HepG2 (cell line): Measurements from ENCODE around the gene H6PD. TPM values are rescaled to one million over a fixed set of nuclear protein-coding genes. Genes with fewer than 3 reads are reported as not detected.

Experiments
- CHCHD3 ChIP-seq: sonication (generic); formaldehyde crosslinking; IDR thresholded peaks from 2 replicates; pipeline ENCODE4 v1.8.0; 2022; ENCODE audit warnings: mild to moderate bottlenecking, missing genetic modification reagents, moderate library complexity
- GLI4 ChIP-seq: sonication (generic); formaldehyde crosslinking; IDR thresholded peaks from 2 replicates; pipeline ENCODE4 v1.5.1; 2020; ENCODE audit warnings: missing genetic modification reagents, mild to moderate bottlenecking, moderate library complexity, borderline replicate concordance
- HDAC2 ChIP-seq: sonication (generic); formaldehyde crosslinking; IDR thresholded peaks from 2 replicates; pipeline ENCODE4 v1.4.0; 2020; ENCODE audit warnings: missing genetic modification reagents
- IRF2 ChIP-seq: IDR thresholded peaks from 2 replicates; pipeline ENCODE4 v1.6.1; 2018; ENCODE audit warnings: missing genetic modification reagents, missing compliant biosample characterization
- KAT8 ChIP-seq: IDR thresholded peaks from 2 replicates; pipeline ENCODE4 v1.6.1; 2016; ENCODE audit warnings: missing genetic modification reagents, missing compliant biosample characterization
- PHF20 ChIP-seq: sonication (generic); formaldehyde crosslinking; IDR thresholded peaks from 2 replicates; pipeline ENCODE4 v1.5.0; 2020; ENCODE audit warnings: mild to moderate bottlenecking, missing genetic modification reagents
- PHF5A ChIP-seq: IDR thresholded peaks from one replicate; pipeline ENCODE4 v1.6.1; 2018; ENCODE audit warnings: low read depth, missing genetic modification reagents; ENCODE audit not compliant: unreplicated experiment
- PITX1 ChIP-seq: sonication (generic); formaldehyde crosslinking; IDR thresholded peaks from 2 replicates; pipeline ENCODE4 v1.5.1; 2020; ENCODE audit warnings: mild to moderate bottlenecking, missing genetic modification reagents
- RARA ChIP-seq: IDR thresholded peaks from 2 replicates; pipeline ENCODE4 v1.6.1; 2016; ENCODE audit warnings: missing genetic modification reagents, missing compliant biosample characterization
- RELA ChIP-seq: sonication (generic); formaldehyde crosslinking; IDR thresholded peaks from 2 replicates; pipeline ENCODE4 v1.4.0; 2020; ENCODE audit warnings: missing genetic modification reagents
- SALL1 ChIP-seq: sonication (generic); formaldehyde crosslinking; IDR thresholded peaks from 2 replicates; pipeline ENCODE4 v1.8.0; 2022; ENCODE audit warnings: mild to moderate bottlenecking, missing genetic modification reagents
- SAP130 ChIP-seq: IDR thresholded peaks from 2 replicates; pipeline ENCODE4 v1.6.1; 2016; ENCODE audit warnings: low read depth
- SOX5 ChIP-seq: IDR thresholded peaks from 2 replicates; pipeline ENCODE4 v1.6.1; 2016; ENCODE audit warnings: borderline replicate concordance
- ZNF282 ChIP-seq: fragments of 450-650 bp; IDR thresholded peaks from 2 replicates; pipeline ENCODE4 v1.6.1; 2018; ENCODE audit not compliant: partially characterized antibody
- ZNF337 ChIP-seq: sonication (generic); formaldehyde crosslinking; IDR thresholded peaks from 2 replicates; pipeline ENCODE4 v1.5.1; 2020; ENCODE audit warnings: missing genetic modification reagents, low read depth, mild to moderate bottlenecking, borderline replicate concordance
- ZNF644 ChIP-seq: IDR thresholded peaks from 2 replicates; pipeline ENCODE4 v1.6.1; 2016; ENCODE audit warnings: low read depth
- ZNF746 ChIP-seq: sonication (generic); formaldehyde crosslinking; IDR thresholded peaks from 2 replicates; pipeline ENCODE4 v1.8.0; 2022; ENCODE audit warnings: mild to moderate bottlenecking, missing genetic modification reagents
- polyA plus RNA-seq, 8 experiments: library from polyadenylated mRNA; depleted of rRNA in 3 of 8; stranded (reverse) in 7 of 8; unstranded in 1 of 8; fragments of >200 nt; fragmentation: Illumina TruSeq in 4 of 8; extraction: Trizol in 4 of 8; gene quantifications; 2 replicates each; pipeline versions ENCODE4 v1.2.1 to v1.2.3, GENCODE V29; 2011 to 2016; ENCODE audit warnings: low read depth in 4 of 8, missing spikeins in 1 of 8, mixed read lengths in 1 of 8; ENCODE audit not compliant: insufficient read depth in 1 of 8
- total RNA-seq, 5 experiments: library from RNA; depleted of rRNA; stranded (reverse); fragments of >200 nt; fragmentation: Illumina TruSeq; extraction: Trizol; gene quantifications; 2 replicates each; pipeline ENCODE4 v1.2.3, GENCODE V29; 2016; ENCODE audit warnings: low read depth in 1 of 5
- TF ChIP-seq, protein P1 (sequence below): sonication (generic); formaldehyde crosslinking; IDR thresholded peaks from 2 replicates; pipeline ENCODE4 v1.5.1; 2020; ENCODE audit warnings: missing genetic modification reagents, mild to moderate bottlenecking, borderline replicate concordance
- TF ChIP-seq, protein P2 (sequence below): sonication (generic); formaldehyde crosslinking; IDR thresholded peaks from 2 replicates; pipeline ENCODE4 v1.9.0; 2021; ENCODE audit warnings: missing genetic modification reagents, borderline replicate concordance
- TF ChIP-seq, protein P3 (sequence below): IDR thresholded peaks from 2 replicates; pipeline ENCODE4 v1.6.1; 2012; ENCODE audit warnings: low read depth, low read length, improper control_type of control experiment
- TF ChIP-seq, protein P4 (sequence below): sonication (generic); formaldehyde crosslinking; IDR thresholded peaks from 2 replicates; pipeline ENCODE4 v1.9.0; 2021; ENCODE audit warnings: missing genetic modification reagents, mild to moderate bottlenecking, borderline replicate concordance
- TF ChIP-seq, protein P5 (sequence below): IDR thresholded peaks from 2 replicates; pipeline ENCODE4 v1.6.1; 2018; ENCODE audit warnings: missing genetic modification reagents, mild to moderate bottlenecking, missing compliant biosample characterization

The H6PD gene
- total and polyA plus RNA-seq, 2 of the 13 experiments (the other 11 are each of a cell fraction or from before 2014, with no cell fraction given), result 9.3 to 14.1 TPM

DNA sequence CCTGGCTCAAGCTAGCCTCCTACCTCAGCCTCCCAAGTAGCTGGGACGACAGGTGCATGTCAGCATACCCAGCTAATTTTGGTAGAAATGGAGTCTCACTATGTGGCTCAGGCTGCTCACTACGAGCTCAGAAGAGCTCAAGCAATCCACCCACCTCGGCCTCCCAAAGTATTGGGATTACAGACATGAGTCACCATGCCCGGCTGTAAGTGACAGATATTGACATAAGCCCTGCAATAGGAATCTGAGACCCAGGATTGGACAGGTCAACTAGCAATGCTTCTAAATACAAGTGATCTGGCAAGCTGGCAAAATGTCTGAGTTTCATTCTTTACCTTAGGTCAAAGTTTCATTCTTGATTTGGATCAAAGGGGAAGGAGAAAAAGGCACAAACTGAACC is 40.5 kb upstream of the H6PD start (continued):
- TF ChIP-seq ZNF644 (0 out of 2 replicates have a peak, but pooled peaks have one; percentile 35), RELA (no peak), HDAC2 (CRISPR knock-in tag) (0 out of 2 replicates have a peak, but pooled peaks have one; percentile 25), PHF5A (no peak), SALL1 (CRISPR knock-in tag) (peak; percentile 39; the same call in 1 of the 2 replicates), ZNF282 (no peak), SAP130 (CRISPR knock-in tag) (peak; percentile 83), KAT8 (CRISPR knock-in tag) (peak; percentile 19; the same call in 1 of the 2 replicates), PHF20 (CRISPR knock-in tag) (0 out of 2 replicates have a peak, but pooled peaks have one; percentile 8), CHCHD3 (CRISPR knock-in tag) (no peak), RARA (CRISPR knock-in tag) (peak; percentile 53), IRF2 (CRISPR knock-in tag) (0 out of 2 replicates have a peak, but pooled peaks have one; percentile 28), ZNF746 (CRISPR knock-in tag) (no peak), ZNF337 (CRISPR knock-in tag) (no peak), PITX1 (peak; percentile 66), GLI4 (CRISPR knock-in tag) (no peak), SOX5 (CRISPR knock-in tag) (peak; percentile 41; the same call in 1 of the 2 replicates)
- TF ChIP-seq, protein P1, sequence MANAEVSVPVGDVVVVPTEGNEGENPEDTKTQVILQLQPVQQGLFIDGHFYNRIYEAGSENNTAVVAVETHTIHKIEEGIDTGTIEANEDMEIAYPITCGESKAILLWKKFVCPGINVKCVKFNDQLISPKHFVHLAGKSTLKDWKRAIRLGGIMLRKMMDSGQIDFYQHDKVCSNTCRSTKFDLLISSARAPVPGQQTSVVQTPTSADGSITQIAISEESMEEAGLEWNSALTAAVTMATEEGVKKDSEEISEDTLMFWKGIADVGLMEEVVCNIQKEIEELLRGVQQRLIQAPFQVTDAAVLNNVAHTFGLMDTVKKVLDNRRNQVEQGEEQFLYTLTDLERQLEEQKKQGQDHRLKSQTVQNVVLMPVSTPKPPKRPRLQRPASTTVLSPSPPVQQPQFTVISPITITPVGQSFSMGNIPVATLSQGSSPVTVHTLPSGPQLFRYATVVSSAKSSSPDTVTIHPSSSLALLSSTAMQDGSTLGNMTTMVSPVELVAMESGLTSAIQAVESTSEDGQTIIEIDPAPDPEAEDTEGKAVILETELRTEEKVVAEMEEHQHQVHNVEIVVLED (CRISPR knock-in tag), result no peak
- TF ChIP-seq, protein P2, sequence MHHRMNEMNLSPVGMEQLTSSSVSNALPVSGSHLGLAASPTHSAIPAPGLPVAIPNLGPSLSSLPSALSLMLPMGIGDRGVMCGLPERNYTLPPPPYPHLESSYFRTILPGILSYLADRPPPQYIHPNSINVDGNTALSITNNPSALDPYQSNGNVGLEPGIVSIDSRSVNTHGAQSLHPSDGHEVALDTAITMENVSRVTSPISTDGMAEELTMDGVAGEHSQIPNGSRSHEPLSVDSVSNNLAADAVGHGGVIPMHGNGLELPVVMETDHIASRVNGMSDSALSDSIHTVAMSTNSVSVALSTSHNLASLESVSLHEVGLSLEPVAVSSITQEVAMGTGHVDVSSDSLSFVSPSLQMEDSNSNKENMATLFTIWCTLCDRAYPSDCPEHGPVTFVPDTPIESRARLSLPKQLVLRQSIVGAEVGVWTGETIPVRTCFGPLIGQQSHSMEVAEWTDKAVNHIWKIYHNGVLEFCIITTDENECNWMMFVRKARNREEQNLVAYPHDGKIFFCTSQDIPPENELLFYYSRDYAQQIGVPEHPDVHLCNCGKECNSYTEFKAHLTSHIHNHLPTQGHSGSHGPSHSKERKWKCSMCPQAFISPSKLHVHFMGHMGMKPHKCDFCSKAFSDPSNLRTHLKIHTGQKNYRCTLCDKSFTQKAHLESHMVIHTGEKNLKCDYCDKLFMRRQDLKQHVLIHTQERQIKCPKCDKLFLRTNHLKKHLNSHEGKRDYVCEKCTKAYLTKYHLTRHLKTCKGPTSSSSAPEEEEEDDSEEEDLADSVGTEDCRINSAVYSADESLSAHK (CRISPR knock-in tag), result no peak
- TF ChIP-seq, protein P3, sequence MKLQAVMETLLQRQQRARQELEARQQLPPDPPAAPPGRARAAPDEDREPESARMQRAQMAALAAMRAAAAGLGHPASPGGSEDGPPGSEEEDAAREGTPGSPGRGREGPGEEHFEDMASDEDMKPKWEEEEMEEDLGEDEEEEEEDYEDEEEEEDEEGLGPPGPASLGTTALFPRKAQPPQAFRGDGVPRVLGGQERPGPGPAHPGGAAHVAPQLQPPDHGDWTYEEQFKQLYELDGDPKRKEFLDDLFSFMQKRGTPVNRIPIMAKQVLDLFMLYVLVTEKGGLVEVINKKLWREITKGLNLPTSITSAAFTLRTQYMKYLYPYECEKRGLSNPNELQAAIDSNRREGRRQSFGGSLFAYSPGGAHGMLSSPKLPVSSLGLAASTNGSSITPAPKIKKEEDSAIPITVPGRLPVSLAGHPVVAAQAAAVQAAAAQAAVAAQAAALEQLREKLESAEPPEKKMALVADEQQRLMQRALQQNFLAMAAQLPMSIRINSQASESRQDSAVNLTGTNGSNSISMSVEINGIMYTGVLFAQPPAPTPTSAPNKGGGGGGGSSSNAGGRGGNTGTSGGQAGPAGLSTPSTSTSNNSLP, result peak; percentile 53; the same call in 1 of the 2 replicates
- TF ChIP-seq, protein P4, sequence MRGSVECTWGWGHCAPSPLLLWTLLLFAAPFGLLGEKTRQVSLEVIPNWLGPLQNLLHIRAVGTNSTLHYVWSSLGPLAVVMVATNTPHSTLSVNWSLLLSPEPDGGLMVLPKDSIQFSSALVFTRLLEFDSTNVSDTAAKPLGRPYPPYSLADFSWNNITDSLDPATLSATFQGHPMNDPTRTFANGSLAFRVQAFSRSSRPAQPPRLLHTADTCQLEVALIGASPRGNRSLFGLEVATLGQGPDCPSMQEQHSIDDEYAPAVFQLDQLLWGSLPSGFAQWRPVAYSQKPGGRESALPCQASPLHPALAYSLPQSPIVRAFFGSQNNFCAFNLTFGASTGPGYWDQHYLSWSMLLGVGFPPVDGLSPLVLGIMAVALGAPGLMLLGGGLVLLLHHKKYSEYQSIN (CRISPR knock-in tag), result no peak
- TF ChIP-seq, protein P5, sequence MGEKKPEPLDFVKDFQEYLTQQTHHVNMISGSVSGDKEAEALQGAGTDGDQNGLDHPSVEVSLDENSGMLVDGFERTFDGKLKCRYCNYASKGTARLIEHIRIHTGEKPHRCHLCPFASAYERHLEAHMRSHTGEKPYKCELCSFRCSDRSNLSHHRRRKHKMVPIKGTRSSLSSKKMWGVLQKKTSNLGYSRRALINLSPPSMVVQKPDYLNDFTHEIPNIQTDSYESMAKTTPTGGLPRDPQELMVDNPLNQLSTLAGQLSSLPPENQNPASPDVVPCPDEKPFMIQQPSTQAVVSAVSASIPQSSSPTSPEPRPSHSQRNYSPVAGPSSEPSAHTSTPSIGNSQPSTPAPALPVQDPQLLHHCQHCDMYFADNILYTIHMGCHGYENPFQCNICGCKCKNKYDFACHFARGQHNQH (CRISPR knock-in tag), result 0 out of 2 replicates have a peak, but pooled peaks have one; percentile 30
